HEK293 (cell line): ENCODE measurements around the gene GMPS.

Experiments used
- CTCF ChIA-PET: fragments of 350-600 bp; formaldehyde crosslinking; extraction: SDS; loops from one replicate; lab custom pipeline; 2021; ENCODE audit warnings: antibody characterized with exemption; lab: Yijun Ruan, JAX
- POLR2A ChIA-PET: fragments of 300-600 bp; formaldehyde crosslinking; extraction: SDS; loops from one replicate; lab custom pipeline; 2020; ENCODE audit warnings: antibody characterized with exemption, inconsistent platforms; lab: Yijun Ruan, JAX
- H3K27ac ChIP-seq: fragments of 200-500 bp; sonication (Bioruptor generic); 2 replicates; pipeline ENCODE4 v1.5.1; 2014; ENCODE audit warnings: low read depth, low read length, control low read depth, inconsistent platforms; ENCODE audit errors: extremely low read depth
- H3K36me3 ChIP-seq, 2 experiments: fragments of 200-500 bp in 1 of 2; sonication (Bioruptor generic) in 1 of 2; 1 replicate in 1 of 2; 2 replicates in 1 of 2; pipeline ENCODE4 v1.5.1; 2014 to 2017; ENCODE audit warnings: inconsistent platforms in 2 of 2, low read length in 2 of 2; ENCODE audit not compliant: control insufficient read depth in 2 of 2, insufficient read depth in 1 of 2
- H3K4me1 ChIP-seq: fragments of 200-500 bp; sonication (Bioruptor generic); 2 replicates; pipeline ENCODE4 v1.5.1; 2014; ENCODE audit warnings: mild to moderate bottlenecking, low read length, inconsistent platforms; ENCODE audit not compliant: control insufficient read depth, insufficient read depth
- H3K4me3 ChIP-seq: 2 replicates; pipeline ENCODE4 v1.5.1; 2011; ENCODE audit warnings: low read depth, mild to moderate bottlenecking, control low read depth, low read length, moderate library complexity
- H3K9me3 ChIP-seq: fragments of 200-500 bp; sonication (Bioruptor generic); 2 replicates; pipeline ENCODE4 v1.5.1; 2014; ENCODE audit warnings: low read depth, low read length, inconsistent platforms; ENCODE audit not compliant: control insufficient read depth, insufficient read depth
- GLIS2 ChIP-seq: fragments of 450-650 bp; formaldehyde crosslinking; IDR thresholded peaks from 2 replicates; pipeline ENCODE4 v1.5.1; 2016; ENCODE audit warnings: missing biosample characterization, missing genetic modification characterization
- HOXA7 ChIP-seq: sonication (generic); formaldehyde crosslinking; IDR thresholded peaks from 2 replicates; pipeline ENCODE4 v1.8.1; 2022; ENCODE audit warnings: missing genetic modification reagents, borderline replicate concordance
- KLF10 ChIP-seq: fragments of 450-650 bp; IDR thresholded peaks from 2 replicates; pipeline ENCODE4 v1.5.1; 2018; ENCODE audit warnings: missing biosample characterization, mild to moderate bottlenecking, missing genetic modification characterization
- REPIN1 ChIP-seq: fragments of 450-650 bp; formaldehyde crosslinking; IDR thresholded peaks from 2 replicates; pipeline ENCODE4 v1.5.1; 2017; ENCODE audit warnings: missing biosample characterization, missing genetic modification characterization, low read depth
- SCRT2 ChIP-seq: fragments of 450-650 bp; formaldehyde crosslinking; IDR thresholded peaks from 2 replicates; pipeline ENCODE4 v1.5.1; 2016; ENCODE audit warnings: missing biosample characterization, missing genetic modification characterization
- SETDB1 ChIP-seq: IDR thresholded peaks from one replicate; pipeline ENCODE4 v1.6.1; 2017; ENCODE audit warnings: mild to moderate bottlenecking, low read length, moderate library complexity, mixed read lengths; ENCODE audit not compliant: insufficient read length
- YY2 ChIP-seq: fragments of 450-650 bp; formaldehyde crosslinking; IDR thresholded peaks from 2 replicates; pipeline ENCODE4 v1.5.1; 2016; ENCODE audit warnings: missing biosample characterization, missing genetic modification characterization
- ZBTB20 ChIP-seq: fragments of 450-650 bp; formaldehyde crosslinking; IDR thresholded peaks from 2 replicates; pipeline ENCODE4 v1.5.1; 2016; ENCODE audit warnings: missing biosample characterization, missing genetic modification characterization
- ZBTB48 ChIP-seq: fragments of 450-650 bp; formaldehyde crosslinking; IDR thresholded peaks from 2 replicates; pipeline ENCODE4 v1.5.1; 2016; ENCODE audit warnings: missing biosample characterization, missing genetic modification characterization
- ZFP3 ChIP-seq: fragments of 450-650 bp; formaldehyde crosslinking; IDR thresholded peaks from 2 replicates; pipeline ENCODE4 v1.5.1; 2016; ENCODE audit warnings: low read depth, missing biosample characterization, missing genetic modification characterization
- ZFP41 ChIP-seq: fragments of 450-650 bp; formaldehyde crosslinking; IDR thresholded peaks from 2 replicates; pipeline ENCODE4 v1.5.1; 2016; ENCODE audit warnings: missing biosample characterization, missing genetic modification characterization, borderline replicate concordance
- ZNF138 ChIP-seq: fragments of 450-650 bp; formaldehyde crosslinking; IDR thresholded peaks from 2 replicates; pipeline ENCODE4 v1.5.1; 2016; ENCODE audit warnings: missing biosample characterization, missing genetic modification characterization, borderline replicate concordance
- ZNF16 ChIP-seq: fragments of 450-650 bp; formaldehyde crosslinking; IDR thresholded peaks from 2 replicates; pipeline ENCODE4 v1.5.1; 2016; ENCODE audit warnings: low read depth, missing biosample characterization, missing genetic modification characterization
- ZNF211 ChIP-seq: fragments of 450-650 bp; formaldehyde crosslinking; IDR thresholded peaks from 2 replicates; pipeline ENCODE4 v1.5.1; 2016; ENCODE audit warnings: low read depth, missing biosample characterization, missing genetic modification characterization
- ZNF223 ChIP-seq: fragments of 450-650 bp; formaldehyde crosslinking; IDR thresholded peaks from 2 replicates; pipeline ENCODE4 v1.5.1; 2016; ENCODE audit warnings: missing biosample characterization, missing genetic modification characterization
- ZNF48 ChIP-seq: fragments of 450-650 bp; formaldehyde crosslinking; IDR thresholded peaks from 2 replicates; pipeline ENCODE4 v1.5.1; 2016; ENCODE audit warnings: missing biosample characterization, missing genetic modification characterization
- ZNF510 ChIP-seq: fragments of 450-650 bp; formaldehyde crosslinking; IDR thresholded peaks from 2 replicates; pipeline ENCODE4 v1.5.1; 2018; ENCODE audit warnings: mild to moderate bottlenecking, missing genetic modification characterization, missing biosample characterization; ENCODE audit not compliant: insufficient replicate concordance
- ZNF555 ChIP-seq: fragments of 450-650 bp; formaldehyde crosslinking; conservative IDR thresholded peaks from 2 replicates; pipeline ENCODE4 v1.5.1; 2017; ENCODE audit warnings: missing biosample characterization, mild to moderate bottlenecking, missing genetic modification characterization, inconsistent platforms
- ZNF585B ChIP-seq: fragments of 450-650 bp; formaldehyde crosslinking; IDR thresholded peaks from 2 replicates; pipeline ENCODE4 v1.5.1; 2016; ENCODE audit warnings: missing biosample characterization, missing genetic modification characterization
- ZNF626 ChIP-seq: fragments of 450-650 bp; sonication (Bioruptor Pico); formaldehyde crosslinking; IDR thresholded peaks from 2 replicates; pipeline ENCODE4 v1.5.1; 2018; ENCODE audit warnings: missing biosample characterization, missing genetic modification characterization, inconsistent platforms
- ZNF677 ChIP-seq: fragments of 450-650 bp; IDR thresholded peaks from 2 replicates; pipeline ENCODE4 v1.5.0; 2018; ENCODE audit warnings: missing biosample characterization, mild to moderate bottlenecking, missing genetic modification characterization, moderate library complexity
- ZNF776 ChIP-seq: fragments of 450-650 bp; formaldehyde crosslinking; IDR thresholded peaks from 2 replicates; pipeline ENCODE4 v1.5.0; 2017; ENCODE audit warnings: missing biosample characterization, missing genetic modification characterization, borderline replicate concordance
- ZNF843 ChIP-seq: fragments of 450-650 bp; formaldehyde crosslinking; IDR thresholded peaks from 2 replicates; pipeline ENCODE4 v1.5.1; 2016; ENCODE audit warnings: missing biosample characterization, missing genetic modification characterization
- TF ChIP-seq, protein P1 (sequence below): fragments of 450-650 bp; formaldehyde crosslinking; IDR thresholded peaks from 2 replicates; pipeline ENCODE4 v1.5.1; 2017; ENCODE audit warnings: missing biosample characterization, missing genetic modification characterization
- TF ChIP-seq, protein P2 (sequence below): fragments of 450-650 bp; formaldehyde crosslinking; IDR thresholded peaks from 2 replicates; pipeline ENCODE4 v1.5.1; 2016; ENCODE audit warnings: missing biosample characterization, missing genetic modification characterization
- TF ChIP-seq, protein P3 (sequence below): fragments of 450-650 bp; formaldehyde crosslinking; IDR thresholded peaks from 2 replicates; pipeline ENCODE4 v1.5.1; 2016; ENCODE audit warnings: missing biosample characterization, missing genetic modification characterization
- TF ChIP-seq, protein P4 (sequence below): fragments of 450-650 bp; formaldehyde crosslinking; IDR thresholded peaks from 2 replicates; pipeline ENCODE4 v1.5.1; 2016; ENCODE audit warnings: missing biosample characterization, missing genetic modification characterization
- TF ChIP-seq, protein P5 (sequence below): sonication (generic); formaldehyde crosslinking; IDR thresholded peaks from 2 replicates; pipeline ENCODE4 v1.8.1; 2022; ENCODE audit warnings: mild to moderate bottlenecking, moderate library complexity, missing genetic modification reagents

The GMPS gene

DNA sequence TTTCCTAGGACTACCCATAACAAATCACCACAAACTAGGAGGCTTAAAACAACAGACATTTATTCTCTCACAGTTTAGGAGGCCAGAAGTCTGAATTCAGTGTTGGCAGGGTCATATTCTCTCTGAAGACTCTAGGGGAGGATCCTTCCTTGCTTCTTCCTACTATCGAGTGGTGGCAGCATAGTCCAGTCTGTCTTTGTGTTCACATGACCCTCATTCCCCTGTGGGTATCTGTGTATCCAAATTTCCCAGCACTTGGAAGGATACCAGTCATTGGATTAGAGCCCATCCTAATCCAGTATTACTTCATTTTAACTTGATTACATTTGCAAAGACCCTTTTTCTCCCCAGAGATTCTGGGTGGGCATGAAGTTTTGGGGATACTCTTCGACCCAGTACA, 63.8 kb downstream of the GMPS start:
- CTCF ChIA-PET, result interaction anchor here (1.2 kb wide), 1 partner anchor 9 kb away, joined by 5 read pairs; no protein-coding TSS in a partner anchor

DNA sequence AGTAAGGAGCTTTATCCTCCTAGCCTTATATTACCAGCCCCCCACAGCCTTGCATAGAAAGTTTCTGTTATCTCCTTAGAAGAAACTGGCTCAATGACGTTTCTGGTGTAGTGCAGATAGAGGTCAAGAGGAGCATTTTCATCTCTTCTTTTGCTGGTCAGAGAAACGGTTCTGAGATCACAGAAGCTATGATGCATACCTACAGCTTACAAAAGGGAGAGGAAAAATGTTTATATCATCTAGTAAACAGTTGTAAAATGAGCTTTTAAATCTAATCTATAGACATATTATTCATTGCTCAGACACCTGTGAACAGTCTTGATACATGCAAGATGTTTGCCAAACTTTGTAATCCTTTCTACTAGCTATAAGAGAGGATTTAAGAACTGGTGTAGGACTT, 68.0 kb downstream of the GMPS start:
- peaks cover 17 to 85% of the 10 kb centered on the region in 2 experiments for H3K36me3 ChIP-seq
- ChIA-PET CTCF (interaction anchor here (0.6 to 0.7 kb wide), 2 partner anchors 35 to 65 kb away, joined by 3 read pairs; no protein-coding TSS in a partner anchor), POLR2A (no interaction called here)
- H3K4me1 ChIP-seq, result no peaks in the 10 kb centered on the region
- no peak overlapping the region for H3K4me3 ChIP-seq
- TF ChIP-seq REPIN1 (no peak), ZBTB20 (tag by site-specific recombination) (no peak), ZNF776 (no peak), ZNF677 (tag by site-specific recombination) (no peak), ZNF585B (no peak), ZNF223 (tag by site-specific recombination) (no peak), KLF10 (tag by site-specific recombination) (no peak), ZNF555 (tag by site-specific recombination) (no peak), GLIS2 (tag by site-specific recombination) (no peak), ZNF843 (tag by site-specific recombination) (no peak), ZNF16 (tag by site-specific recombination) (no peak), ZFP3 (tag by site-specific recombination) (no peak)
- TF ChIP-seq, protein P1, sequence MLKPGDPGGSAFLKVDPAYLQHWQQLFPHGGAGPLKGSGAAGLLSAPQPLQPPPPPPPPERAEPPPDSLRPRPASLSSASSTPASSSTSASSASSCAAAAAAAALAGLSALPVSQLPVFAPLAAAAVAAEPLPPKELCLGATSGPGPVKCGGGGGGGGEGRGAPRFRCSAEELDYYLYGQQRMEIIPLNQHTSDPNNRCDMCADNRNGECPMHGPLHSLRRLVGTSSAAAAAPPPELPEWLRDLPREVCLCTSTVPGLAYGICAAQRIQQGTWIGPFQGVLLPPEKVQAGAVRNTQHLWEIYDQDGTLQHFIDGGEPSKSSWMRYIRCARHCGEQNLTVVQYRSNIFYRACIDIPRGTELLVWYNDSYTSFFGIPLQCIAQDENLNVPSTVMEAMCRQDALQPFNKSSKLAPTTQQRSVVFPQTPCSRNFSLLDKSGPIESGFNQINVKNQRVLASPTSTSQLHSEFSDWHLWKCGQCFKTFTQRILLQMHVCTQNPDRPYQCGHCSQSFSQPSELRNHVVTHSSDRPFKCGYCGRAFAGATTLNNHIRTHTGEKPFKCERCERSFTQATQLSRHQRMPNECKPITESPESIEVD (tag by site-specific recombination), result no peak
- TF ChIP-seq, protein P2, sequence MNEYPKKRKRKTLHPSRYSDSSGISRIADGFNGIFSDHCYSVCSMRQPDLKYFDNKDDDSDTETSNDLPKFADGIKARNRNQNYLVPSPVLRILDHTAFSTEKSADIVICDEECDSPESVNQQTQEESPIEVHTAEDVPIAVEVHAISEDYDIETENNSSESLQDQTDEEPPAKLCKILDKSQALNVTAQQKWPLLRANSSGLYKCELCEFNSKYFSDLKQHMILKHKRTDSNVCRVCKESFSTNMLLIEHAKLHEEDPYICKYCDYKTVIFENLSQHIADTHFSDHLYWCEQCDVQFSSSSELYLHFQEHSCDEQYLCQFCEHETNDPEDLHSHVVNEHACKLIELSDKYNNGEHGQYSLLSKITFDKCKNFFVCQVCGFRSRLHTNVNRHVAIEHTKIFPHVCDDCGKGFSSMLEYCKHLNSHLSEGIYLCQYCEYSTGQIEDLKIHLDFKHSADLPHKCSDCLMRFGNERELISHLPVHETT (tag by site-specific recombination), result no peak
- TF ChIP-seq, protein P3, sequence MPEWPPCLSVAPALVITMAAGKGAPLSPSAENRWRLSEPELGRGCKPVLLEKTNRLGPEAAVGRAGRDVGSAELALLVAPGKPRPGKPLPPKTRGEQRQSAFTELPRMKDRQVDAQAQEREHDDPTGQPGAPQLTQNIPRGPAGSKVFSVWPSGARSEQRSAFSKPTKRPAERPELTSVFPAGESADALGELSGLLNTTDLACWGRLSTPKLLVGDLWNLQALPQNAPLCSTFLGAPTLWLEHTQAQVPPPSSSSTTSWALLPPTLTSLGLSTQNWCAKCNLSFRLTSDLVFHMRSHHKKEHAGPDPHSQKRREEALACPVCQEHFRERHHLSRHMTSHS (tag by site-specific recombination), result no peak
- no peak overlapping the region for H3K27ac ChIP-seq
- H3K9me3 ChIP-seq, result no peaks in the 10 kb centered on the region

More for the DNA sequence above, 63.8 kb downstream of the GMPS start:
- no peak overlapping the region for H3K27ac ChIP-seq
- TF ChIP-seq ZNF138 (tag by site-specific recombination), result no peak
- TF ChIP-seq, protein P4, sequence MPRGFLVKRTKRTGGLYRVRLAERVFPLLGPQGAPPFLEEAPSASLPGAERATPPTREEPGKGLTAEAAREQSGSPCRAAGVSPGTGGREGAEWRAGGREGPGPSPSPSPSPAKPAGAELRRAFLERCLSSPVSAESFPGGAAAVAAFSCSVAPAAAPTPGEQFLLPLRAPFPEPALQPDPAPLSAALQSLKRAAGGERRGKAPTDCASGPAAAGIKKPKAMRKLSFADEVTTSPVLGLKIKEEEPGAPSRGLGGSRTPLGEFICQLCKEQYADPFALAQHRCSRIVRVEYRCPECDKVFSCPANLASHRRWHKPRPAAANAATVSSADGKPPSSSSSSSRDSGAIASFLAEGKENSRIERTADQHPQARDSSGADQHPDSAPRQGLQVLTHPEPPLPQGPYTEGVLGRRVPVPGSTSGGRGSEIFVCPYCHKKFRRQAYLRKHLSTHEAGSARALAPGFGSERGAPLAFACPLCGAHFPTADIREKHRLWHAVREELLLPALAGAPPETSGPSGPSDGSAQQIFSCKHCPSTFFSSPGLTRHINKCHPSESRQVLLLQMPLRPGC (tag by site-specific recombination), result no peak
- TF ChIP-seq HOXA7 (CRISPR knock-in tag), result no peak
- TF ChIP-seq ZNF626 (tag by site-specific recombination), result no peak
- TF ChIP-seq, protein P5, sequence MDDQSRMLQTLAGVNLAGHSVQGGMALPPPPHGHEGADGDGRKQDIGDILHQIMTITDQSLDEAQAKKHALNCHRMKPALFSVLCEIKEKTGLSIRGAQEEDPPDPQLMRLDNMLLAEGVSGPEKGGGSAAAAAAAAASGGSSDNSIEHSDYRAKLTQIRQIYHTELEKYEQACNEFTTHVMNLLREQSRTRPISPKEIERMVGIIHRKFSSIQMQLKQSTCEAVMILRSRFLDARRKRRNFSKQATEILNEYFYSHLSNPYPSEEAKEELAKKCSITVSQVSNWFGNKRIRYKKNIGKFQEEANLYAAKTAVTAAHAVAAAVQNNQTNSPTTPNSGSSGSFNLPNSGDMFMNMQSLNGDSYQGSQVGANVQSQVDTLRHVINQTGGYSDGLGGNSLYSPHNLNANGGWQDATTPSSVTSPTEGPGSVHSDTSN (CRISPR knock-in tag), result no peak
- TF ChIP-seq ZNF48 (tag by site-specific recombination), result no peak
- no peak for TF ChIP-seq ZNF510 (tag by site-specific recombination)
- no peak for TF ChIP-seq ZFP41 (tag by site-specific recombination)
- TF ChIP-seq YY2, result no peak
- TF ChIP-seq ZBTB48 (tag by site-specific recombination), result no peak
- no peak for TF ChIP-seq SETDB1
- no peak for TF ChIP-seq SCRT2 (tag by site-specific recombination)
- no peak for TF ChIP-seq ZNF211 (tag by site-specific recombination)
- no peak overlapping the region for H3K4me3 ChIP-seq
- peaks cover 21 to 72% of the 10 kb centered on the region in 2 experiments for H3K36me3 ChIP-seq
- POLR2A ChIA-PET, result no interaction called here
- no peaks in the 10 kb centered on the region for H3K4me1 ChIP-seq
- H3K9me3 ChIP-seq, result no peaks in the 10 kb centered on the region
